Body of pancreas (tissue), 4 donors: ENCODE measurements around the gene DOHH.

Source experiments
- POLR2A ChIP-seq, 3 donors: fragments of 450-650 bp; IDR thresholded peaks; one replicate each; pipeline ENCODE4 v1.6.1; 2016; ENCODE audit warnings: antibody characterized with exemption in 3 of 3, mild to moderate bottlenecking in 2 of 3
- TF ChIP-seq, protein P1 (sequence below), 7 experiments: fragments of 450-650 bp in 4 of 7; fragments of 200-600 bp in 3 of 7; sonication (generic) in 3 of 7; IDR thresholded peaks; one replicate each; pipeline ENCODE4 v1.5.1; 2016 to 2019; ENCODE audit warnings: antibody characterized with exemption in 7 of 7

DNA sequence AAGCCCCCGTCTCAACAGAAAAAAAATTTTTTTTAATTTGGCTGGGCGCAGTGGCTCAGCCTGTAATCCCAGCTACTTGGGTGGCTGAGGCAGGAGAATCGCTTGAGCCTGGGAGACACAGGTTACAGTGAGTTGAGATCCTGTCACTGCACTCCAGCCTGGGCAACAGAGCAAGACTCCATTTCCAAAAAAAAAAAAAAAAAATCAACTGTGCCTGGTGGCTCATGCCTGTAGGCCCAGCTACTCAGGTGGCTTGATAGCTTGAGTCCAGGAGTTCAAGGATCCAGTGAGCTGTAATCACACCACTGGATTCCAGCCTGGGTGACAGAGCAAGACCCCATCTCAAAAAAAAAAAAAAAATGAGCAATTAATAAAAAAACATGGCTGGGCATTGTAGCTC lies 1.3 kb upstream of the DOHH start:
- TF ChIP-seq, protein P1, sequence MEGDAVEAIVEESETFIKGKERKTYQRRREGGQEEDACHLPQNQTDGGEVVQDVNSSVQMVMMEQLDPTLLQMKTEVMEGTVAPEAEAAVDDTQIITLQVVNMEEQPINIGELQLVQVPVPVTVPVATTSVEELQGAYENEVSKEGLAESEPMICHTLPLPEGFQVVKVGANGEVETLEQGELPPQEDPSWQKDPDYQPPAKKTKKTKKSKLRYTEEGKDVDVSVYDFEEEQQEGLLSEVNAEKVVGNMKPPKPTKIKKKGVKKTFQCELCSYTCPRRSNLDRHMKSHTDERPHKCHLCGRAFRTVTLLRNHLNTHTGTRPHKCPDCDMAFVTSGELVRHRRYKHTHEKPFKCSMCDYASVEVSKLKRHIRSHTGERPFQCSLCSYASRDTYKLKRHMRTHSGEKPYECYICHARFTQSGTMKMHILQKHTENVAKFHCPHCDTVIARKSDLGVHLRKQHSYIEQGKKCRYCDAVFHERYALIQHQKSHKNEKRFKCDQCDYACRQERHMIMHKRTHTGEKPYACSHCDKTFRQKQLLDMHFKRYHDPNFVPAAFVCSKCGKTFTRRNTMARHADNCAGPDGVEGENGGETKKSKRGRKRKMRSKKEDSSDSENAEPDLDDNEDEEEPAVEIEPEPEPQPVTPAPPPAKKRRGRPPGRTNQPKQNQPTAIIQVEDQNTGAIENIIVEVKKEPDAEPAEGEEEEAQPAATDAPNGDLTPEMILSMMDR (IDR thresholded peaks at IDR 0.05), result no peak
- TF ChIP-seq POLR2A (IDR thresholded peaks at IDR 0.05), result no peak
